ENCODE data around the gene REC8. TPM values are rescaled to one million over a fixed set of nuclear protein-coding genes. Genes with fewer than 3 reads are reported as not detected.

The REC8 gene
- total RNA-seq, 1 donor from 2014 or later: 1.1 TPM

GRCh38 chr14:24185741-24186140 lies 13.9 kb downstream of the REC8 start:
- Histone ChIP-seq H3K4me3 (ENCODE audit: low read depth, low read length) (no peak overlapping the region), H3K36me3 (ENCODE audit: control insufficient read depth, insufficient read depth, low read length) (peaks cover 32% of the 10 kb centered on the region), H3K27me3 (ENCODE audit: control insufficient read depth, insufficient read depth, low read length) (no peaks in the 10 kb centered on the region)
- DNase-seq (ENCODE audit: low read depth) (no peak), FAIRE-seq (no peak)
- no peak for TF ChIP-seq CTCF (IDR thresholded peaks at IDR 0.05; ENCODE audit: insufficient read depth, low read length, severe bottlenecking)

GRCh38 chr14:24186831-24187538 lies 15.1 kb downstream of the REC8 start:
- Histone ChIP-seq H3K4me3 (ENCODE audit: low read depth, low read length) (no peak overlapping the region), H3K36me3 (ENCODE audit: control insufficient read depth, insufficient read depth, low read length) (peaks cover 32% of the 10 kb centered on the region), H3K27me3 (ENCODE audit: control insufficient read depth, insufficient read depth, low read length) (no peaks in the 10 kb centered on the region)
- DNase-seq (ENCODE audit: low read depth) (no peak), FAIRE-seq (no peak)
- TF ChIP-seq CTCF (IDR thresholded peaks at IDR 0.05; ENCODE audit: insufficient read depth, low read length, severe bottlenecking): no peak

DNA sequence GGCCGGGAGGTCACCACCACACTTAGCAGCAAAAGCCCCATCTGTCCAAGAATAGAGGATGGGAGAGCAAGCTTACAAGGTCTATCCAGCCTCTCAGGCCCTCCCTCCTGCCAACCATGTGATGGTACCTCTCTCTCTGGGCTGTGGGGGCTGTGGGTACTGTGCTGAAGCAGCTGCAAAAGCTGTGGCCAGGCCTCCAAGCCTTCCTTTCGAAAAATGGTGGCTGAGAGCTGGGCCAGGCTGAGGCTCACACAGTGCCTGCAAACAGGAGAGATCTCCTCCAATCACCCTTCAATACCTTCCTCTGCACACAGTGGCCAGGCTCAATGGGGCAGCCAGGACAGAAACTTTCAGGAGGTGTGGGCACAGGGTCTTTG lies 15.6 kb downstream of the REC8 start:
- Histone ChIP-seq H3K4me3 (ENCODE audit: low read depth, low read length) (no peak overlapping the region), H3K36me3 (ENCODE audit: control insufficient read depth, insufficient read depth, low read length) (peaks cover 33% of the 10 kb centered on the region), H3K27me3 (ENCODE audit: control insufficient read depth, insufficient read depth, low read length) (no peaks in the 10 kb centered on the region)
- DNase-seq (ENCODE audit: low read depth) (no peak), FAIRE-seq (no peak)
- TF ChIP-seq CTCF (IDR thresholded peaks at IDR 0.05; ENCODE audit: insufficient read depth, low read length, severe bottlenecking): no peak

GRCh38 chr14:24188251-24189058 lies 16.6 kb downstream of the REC8 start, which contains the start of gene IPO4:
Gene IPO4 (minus strand): TSS chr14:24188816. CDS start chr14:24188787, 29 bp downstream.
- FAIRE-seq (no peak), DNase-seq (ENCODE audit: low read depth) (peak; percentile 87)
- Histone ChIP-seq H3K4me3 (ENCODE audit: low read depth, low read length) (peak within 1 kb of the TSS; percentile 92), H3K36me3 (ENCODE audit: control insufficient read depth, insufficient read depth, low read length) (peaks cover 34% of the 10 kb centered on the region), H3K27me3 (ENCODE audit: control insufficient read depth, insufficient read depth, low read length) (no peaks in the 10 kb centered on the region)
- TF ChIP-seq CTCF (IDR thresholded peaks at IDR 0.05; ENCODE audit: insufficient read depth, low read length, severe bottlenecking): no peak

DNA sequence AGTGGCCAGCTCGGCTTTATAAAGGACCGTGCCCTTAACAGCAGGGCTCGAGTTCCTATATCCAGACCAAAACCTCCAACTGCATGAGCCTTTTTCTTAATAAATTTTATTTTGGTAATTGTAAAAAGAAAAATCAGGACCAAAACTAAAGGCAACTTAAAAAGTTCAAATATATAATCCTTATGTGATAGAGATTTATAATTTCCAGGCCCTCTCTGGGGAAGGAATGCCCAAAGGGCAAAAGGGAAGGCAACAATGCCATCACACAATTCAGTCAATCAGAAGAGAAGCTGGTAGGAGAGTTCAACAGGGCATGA lies 17.1 kb downstream of the REC8 start:
- no peak overlapping the region for H3K4me3 ChIP-seq (ENCODE audit: low read depth, low read length)
- no peak for TF ChIP-seq CTCF (IDR thresholded peaks at IDR 0.05; ENCODE audit: insufficient read depth, low read length, severe bottlenecking)
- no peak for DNase-seq (ENCODE audit: low read depth)
- H3K36me3 ChIP-seq (ENCODE audit: control insufficient read depth, insufficient read depth, low read length): peaks cover 29% of the 10 kb centered on the region
- FAIRE-seq: no peak
- H3K27me3 ChIP-seq (ENCODE audit: control insufficient read depth, insufficient read depth, low read length): no peaks in the 10 kb centered on the region
